ENCODE data around the gene CLIP3.
"Not testable (repeated sequence)": the region's sequence is repeated elsewhere in the genome, so short reads cannot be mapped to it uniquely, and the experiment has no call there.

CLIP3 gene

GRCh38 chr19:36032251-36033104 lies at the start of gene CLIP3:
Gene CLIP3, minus strand, starts transcription at chr19:36032873. Its CDS starts 516 bp downstream, at chr19:36032357.
- FAIRE-seq, result no peak
- TF ChIP-seq POLR2A (IDR thresholded peaks at IDR 0.05; ENCODE audit: low read depth, low read length), result peak; percentile 30
- DNase-seq (ENCODE audit: insufficient read length, low spot score), result peak; percentile 85

DNA sequence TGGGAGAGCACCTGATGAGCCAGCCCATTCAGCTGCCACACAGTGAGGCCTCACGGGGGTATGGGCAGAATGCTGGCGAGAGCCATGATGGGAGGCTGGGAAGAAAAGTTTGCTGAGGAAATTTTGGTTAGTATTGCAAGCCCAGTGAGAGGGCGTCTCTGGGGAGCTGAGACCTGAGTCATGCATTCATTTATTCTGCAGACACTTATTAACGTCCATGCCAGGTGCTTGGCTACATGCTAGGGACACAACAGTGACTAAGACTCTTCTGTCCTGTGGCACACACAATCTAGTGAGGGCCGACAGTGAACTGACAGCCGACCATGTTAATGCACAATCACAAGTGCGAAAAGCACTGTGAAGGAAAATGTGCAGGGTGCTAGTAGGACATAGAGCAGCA lies 49.2 kb upstream of the CLIP3 start:
- no peak for TF ChIP-seq POLR2A (IDR thresholded peaks at IDR 0.05; ENCODE audit: low read depth, low read length)
- FAIRE-seq (no peak), DNase-seq (ENCODE audit: insufficient read length, low spot score) (no peak)

- no peak for TF ChIP-seq POLR2A (IDR thresholded peaks at IDR 0.05; ENCODE audit: low read depth, low read length)
- FAIRE-seq (no peak), DNase-seq (ENCODE audit: insufficient read length, low spot score) (no peak)
Observed at GRCh38 chr19:36081385-36081784, 48.7 kb upstream of the CLIP3 start.

DNA sequence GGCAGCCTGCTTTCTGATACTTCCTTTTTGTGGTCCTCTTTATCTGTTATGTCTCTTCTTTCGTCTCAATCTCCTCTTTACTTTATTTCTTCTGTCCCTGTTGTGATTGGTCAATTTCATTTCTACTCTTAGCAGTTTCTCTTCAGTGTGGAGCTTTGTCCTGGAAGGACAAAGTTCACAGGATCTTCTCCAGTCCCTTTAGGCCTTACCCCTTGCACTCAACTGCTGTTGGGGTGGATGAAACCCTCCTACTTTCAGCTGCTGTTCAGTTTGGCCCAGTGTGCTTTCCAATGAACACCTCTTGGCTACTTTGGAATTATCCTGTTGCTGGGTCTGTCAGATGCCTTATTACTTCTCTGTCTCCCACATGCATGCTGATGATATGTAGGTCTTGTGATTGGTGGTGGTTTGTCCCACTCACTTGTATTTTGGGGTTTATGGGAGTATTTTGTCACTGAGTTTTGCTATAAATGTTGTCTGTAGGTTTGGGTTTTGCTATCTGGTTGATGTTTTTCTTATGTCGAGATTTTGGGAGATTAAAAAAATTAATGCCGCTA lies 46.8 kb upstream of the CLIP3 start:
- DNase-seq (ENCODE audit: insufficient read length, low spot score), result no peak
- no peak for FAIRE-seq
- TF ChIP-seq POLR2A (IDR thresholded peaks at IDR 0.05; ENCODE audit: low read depth, low read length), result no peak

GRCh38 chr19:36073121-36073876 lies 40.6 kb upstream of the CLIP3 start:
- no peak for FAIRE-seq
- no peak for TF ChIP-seq POLR2A (IDR thresholded peaks at IDR 0.05; ENCODE audit: low read depth, low read length)
- no peak for DNase-seq (ENCODE audit: insufficient read length, low spot score)

- DNase-seq (ENCODE audit: insufficient read length, low spot score) (no peak), FAIRE-seq (no peak)
- TF ChIP-seq POLR2A (IDR thresholded peaks at IDR 0.05; ENCODE audit: low read depth, low read length), result no peak
Observed at GRCh38 chr19:36072081-36072480, 39.4 kb upstream of the CLIP3 start.

- FAIRE-seq; DNase-seq (ENCODE audit: insufficient read length, low spot score): not testable (repeated sequence)
Observed at GRCh38 chr19:36068810-36069499, 36.3 kb upstream of the CLIP3 start.

DNA sequence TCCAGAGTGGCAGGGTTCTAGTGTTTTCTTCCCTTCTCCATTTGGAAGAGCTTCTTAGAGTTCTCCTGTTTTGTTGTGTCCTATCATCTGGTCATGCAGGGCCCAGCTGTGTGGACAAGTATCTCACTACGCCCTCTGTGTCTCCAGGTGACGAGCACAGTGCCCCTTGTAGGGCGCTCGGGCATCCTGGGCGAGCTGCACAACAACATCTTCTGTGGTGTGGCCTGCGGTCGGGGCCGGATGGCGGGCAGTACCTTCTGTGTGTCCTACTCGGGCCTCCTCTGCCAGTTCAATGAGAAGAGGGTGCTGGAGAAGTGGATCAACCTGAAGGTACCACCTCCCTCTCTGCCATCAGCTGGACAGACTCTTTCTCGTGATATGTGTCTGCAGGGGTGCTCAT lies 35.0 kb upstream of the CLIP3 start:
- no peak for TF ChIP-seq POLR2A (IDR thresholded peaks at IDR 0.05; ENCODE audit: low read depth, low read length)
- no peak for DNase-seq (ENCODE audit: insufficient read length, low spot score)
- no peak for FAIRE-seq

- TF ChIP-seq POLR2A (IDR thresholded peaks at IDR 0.05; ENCODE audit: low read depth, low read length), result no peak
- no peak for FAIRE-seq
- DNase-seq (ENCODE audit: insufficient read length, low spot score), result no peak
Observed at GRCh38 chr19:36064826-36065225, 32.2 kb upstream of the CLIP3 start.

GRCh38 chr19:36061367-36061766 lies 28.7 kb upstream of the CLIP3 start:
- DNase-seq (ENCODE audit: insufficient read length, low spot score) (no peak), FAIRE-seq (no peak)
- no peak for TF ChIP-seq POLR2A (IDR thresholded peaks at IDR 0.05; ENCODE audit: low read depth, low read length)

GRCh38 chr19:36060430-36060829 lies 27.8 kb upstream of the CLIP3 start:
- DNase-seq (ENCODE audit: insufficient read length, low spot score), result peak; percentile 53
- TF ChIP-seq POLR2A (IDR thresholded peaks at IDR 0.05; ENCODE audit: low read depth, low read length), result no peak
- FAIRE-seq, result no peak

- no peak for TF ChIP-seq POLR2A (IDR thresholded peaks at IDR 0.05; ENCODE audit: low read depth, low read length)
- DNase-seq (ENCODE audit: insufficient read length, low spot score), result no peak
- FAIRE-seq, result no peak
Observed at GRCh38 chr19:36059180-36059910, 26.7 kb upstream of the CLIP3 start.

- no peak for DNase-seq (ENCODE audit: insufficient read length, low spot score)
- FAIRE-seq, result no peak
- TF ChIP-seq POLR2A (IDR thresholded peaks at IDR 0.05; ENCODE audit: low read depth, low read length), result no peak
Observed at GRCh38 chr19:36058481-36059179, 26.0 kb upstream of the CLIP3 start.
